Smooth muscle cell (in vitro differentiated cells): ENCODE results near the gene TSG101. TPM values are rescaled to one million over a fixed set of nuclear protein-coding genes. Genes with fewer than 3 reads are reported as not detected.

Experiments
- DNase-seq: peaks from one replicate; lab custom pipeline; 2025; ENCODE audit not compliant: unreplicated experiment; lab: John Stamatoyannopoulos, UW
- H2AFZ ChIP-seq: fragments of 200-600 bp; sonication (generic); 2 replicates; pipeline ENCODE4 v1.6.0; 2016; ENCODE audit warnings: antibody characterized with exemption, low read depth, mild to moderate bottlenecking
- H3F3A ChIP-seq: fragments of 200-600 bp; sonication (generic); 2 replicates; pipeline ENCODE4 v1.6.0; 2017; ENCODE audit warnings: antibody characterized with exemption, low read depth
- H3K27ac ChIP-seq: fragments of 200-600 bp; sonication (generic); 2 replicates; pipeline ENCODE4 v1.5.1; 2016; ENCODE audit warnings: low read depth, mild to moderate bottlenecking
- H3K27me3 ChIP-seq: fragments of 200-600 bp; sonication (generic); 2 replicates; pipeline ENCODE4 v1.6.1; 2016; ENCODE audit warnings: low read depth, mild to moderate bottlenecking
- H3K36me3 ChIP-seq: fragments of 200-600 bp; sonication (generic); 2 replicates; pipeline ENCODE4 v1.5.1; 2016; ENCODE audit warnings: low read depth
- H3K4me1 ChIP-seq: fragments of 200-600 bp; sonication (generic); 2 replicates; pipeline ENCODE4 v1.5.1; 2016; ENCODE audit warnings: low read depth
- H3K4me2 ChIP-seq: fragments of 200-600 bp; sonication (generic); 2 replicates; pipeline ENCODE4 v1.6.0; 2016; ENCODE audit warnings: mild to moderate bottlenecking
- H3K4me3 ChIP-seq: fragments of 200-600 bp; sonication (generic); 2 replicates; pipeline ENCODE4 v1.5.1; 2016; ENCODE audit warnings: mild to moderate bottlenecking
- H3K79me2 ChIP-seq: fragments of 200-600 bp; sonication (generic); 2 replicates; pipeline ENCODE4 v1.6.0; 2016; ENCODE audit warnings: low read depth, mild to moderate bottlenecking
- H3K9ac ChIP-seq: fragments of 200-600 bp; sonication (generic); 2 replicates; pipeline ENCODE4 v1.6.0; 2016; ENCODE audit warnings: low read depth
- H3K9me3 ChIP-seq: fragments of 200-600 bp; sonication (generic); replicated peaks from 2 replicates; pipeline ENCODE4 v1.5.1; 2016; ENCODE audit warnings: low read depth
- H4K20me1 ChIP-seq: fragments of 200-600 bp; sonication (generic); 2 replicates; pipeline ENCODE4 v1.6.0; 2016; ENCODE audit warnings: low read depth
- WGBS: methylation state at CpG from one replicate; pipeline ENCODE4 v1.1.7; 2016; ENCODE audit warnings: low lambda C conversion rate; 5-methylcytosine and 5-hydroxymethylcytosine counted together
- polyA plus RNA-seq: library from polyadenylated mRNA; unstranded; fragments of >200 nt; fragmentation: Nextera tagmentation; extraction: Ambion mirVana; gene quantifications from 2 replicates; pipeline ENCODE4 v1.2.1, GENCODE V29; 2016
- total RNA-seq: library from RNA; depleted of rRNA; stranded (reverse); fragments of >200 nt; gene quantifications from 2 replicates; pipeline ENCODE4 v1.2.3, GENCODE V29; 2014
- TF ChIP-seq, protein P1 (sequence below): fragments of 200-600 bp; sonication (generic); IDR thresholded peaks from 2 replicates; pipeline ENCODE4 v1.5.1; 2017; ENCODE audit warnings: borderline replicate concordance, mild to moderate bottlenecking, antibody characterized with exemption; ENCODE audit not compliant: insufficient read depth, poor library complexity, severe bottlenecking

The TSG101 gene
- total and polyA plus RNA-seq, 2 experiments from 2014 or later = 114 to 137 TPM

DNA sequence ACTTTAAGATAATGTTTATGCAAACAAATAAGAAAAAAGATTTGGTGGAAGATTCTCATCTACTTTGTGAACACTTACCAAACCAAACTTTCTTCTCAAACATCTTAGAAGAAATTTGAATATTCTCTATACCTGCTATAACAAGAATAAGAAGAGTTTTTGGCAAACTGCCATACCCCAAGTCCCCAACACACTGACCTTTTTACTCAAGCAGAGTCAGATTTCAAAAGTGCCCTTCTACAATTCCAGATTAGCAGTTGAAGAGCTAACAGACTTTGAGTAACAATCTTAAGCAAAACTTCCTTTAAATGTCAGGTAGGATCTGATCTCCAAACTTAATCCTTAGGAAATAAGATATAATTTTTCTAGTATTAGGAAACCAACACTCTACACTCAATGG is 33.9 kb downstream of the TSG101 start:
- Histone ChIP-seq H3K27me3 (no peaks in the 10 kb centered on the region), H3K27ac (no peak overlapping the region), H4K20me1 (peaks cover 17% of the 10 kb centered on the region), H3K9ac (no peak overlapping the region), H3K79me2 (peaks cover 2% of the 10 kb centered on the region), H3K4me3 (no peak overlapping the region), H3F3A (peaks cover 6% of the 10 kb centered on the region), H3K36me3 (no peaks in the 10 kb centered on the region), H3K4me1 (no peaks in the 10 kb centered on the region), H3K4me2 (no peak overlapping the region), H3K9me3 (no peaks in the 10 kb centered on the region), H2AFZ (no peak overlapping the region)
- TF ChIP-seq, protein P1, sequence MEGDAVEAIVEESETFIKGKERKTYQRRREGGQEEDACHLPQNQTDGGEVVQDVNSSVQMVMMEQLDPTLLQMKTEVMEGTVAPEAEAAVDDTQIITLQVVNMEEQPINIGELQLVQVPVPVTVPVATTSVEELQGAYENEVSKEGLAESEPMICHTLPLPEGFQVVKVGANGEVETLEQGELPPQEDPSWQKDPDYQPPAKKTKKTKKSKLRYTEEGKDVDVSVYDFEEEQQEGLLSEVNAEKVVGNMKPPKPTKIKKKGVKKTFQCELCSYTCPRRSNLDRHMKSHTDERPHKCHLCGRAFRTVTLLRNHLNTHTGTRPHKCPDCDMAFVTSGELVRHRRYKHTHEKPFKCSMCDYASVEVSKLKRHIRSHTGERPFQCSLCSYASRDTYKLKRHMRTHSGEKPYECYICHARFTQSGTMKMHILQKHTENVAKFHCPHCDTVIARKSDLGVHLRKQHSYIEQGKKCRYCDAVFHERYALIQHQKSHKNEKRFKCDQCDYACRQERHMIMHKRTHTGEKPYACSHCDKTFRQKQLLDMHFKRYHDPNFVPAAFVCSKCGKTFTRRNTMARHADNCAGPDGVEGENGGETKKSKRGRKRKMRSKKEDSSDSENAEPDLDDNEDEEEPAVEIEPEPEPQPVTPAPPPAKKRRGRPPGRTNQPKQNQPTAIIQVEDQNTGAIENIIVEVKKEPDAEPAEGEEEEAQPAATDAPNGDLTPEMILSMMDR = no peak
- no peak for DNase-seq

DNA sequence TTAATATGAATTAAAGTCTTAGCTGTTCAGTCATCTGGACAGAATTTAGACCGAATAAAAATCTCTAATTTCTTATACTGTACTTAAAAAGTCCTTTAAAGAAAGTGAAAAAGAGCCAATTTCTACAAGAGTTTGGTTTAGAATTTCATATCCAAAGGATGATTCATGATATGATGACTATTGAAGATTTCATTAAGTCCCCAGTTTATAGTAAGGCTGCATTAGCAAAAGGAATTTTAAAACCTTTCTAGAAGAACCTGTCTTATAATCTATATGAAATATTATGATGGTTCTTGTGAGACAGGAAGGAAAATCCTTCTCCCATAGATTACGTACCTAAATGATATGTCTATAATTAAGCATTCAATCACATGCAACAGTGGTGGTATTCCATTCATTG is 34.8 kb downstream of the TSG101 start:
- H3K27ac ChIP-seq = peak overlapping the region; percentile 83
- H4K20me1 ChIP-seq = peaks cover 17% of the 10 kb centered on the region
- DNase-seq = no peak
- H3K4me2 ChIP-seq = no peak overlapping the region
- H3K4me1 ChIP-seq = no peaks in the 10 kb centered on the region
- TF ChIP-seq, protein P1 = no peak
- no peaks in the 10 kb centered on the region for H3K9me3 ChIP-seq
- peaks cover 6% of the 10 kb centered on the region for H3F3A ChIP-seq
- no peaks in the 10 kb centered on the region for H3K36me3 ChIP-seq
- H3K4me3 ChIP-seq = no peak overlapping the region
- peaks cover 2% of the 10 kb centered on the region for H3K79me2 ChIP-seq
- H3K9ac ChIP-seq = no peak overlapping the region
- WGBS = 97% methylated on average over 2 of the region's 2 CpGs
- H3K27me3 ChIP-seq = no peaks in the 10 kb centered on the region
- H2AFZ ChIP-seq = no peak overlapping the region

DNA sequence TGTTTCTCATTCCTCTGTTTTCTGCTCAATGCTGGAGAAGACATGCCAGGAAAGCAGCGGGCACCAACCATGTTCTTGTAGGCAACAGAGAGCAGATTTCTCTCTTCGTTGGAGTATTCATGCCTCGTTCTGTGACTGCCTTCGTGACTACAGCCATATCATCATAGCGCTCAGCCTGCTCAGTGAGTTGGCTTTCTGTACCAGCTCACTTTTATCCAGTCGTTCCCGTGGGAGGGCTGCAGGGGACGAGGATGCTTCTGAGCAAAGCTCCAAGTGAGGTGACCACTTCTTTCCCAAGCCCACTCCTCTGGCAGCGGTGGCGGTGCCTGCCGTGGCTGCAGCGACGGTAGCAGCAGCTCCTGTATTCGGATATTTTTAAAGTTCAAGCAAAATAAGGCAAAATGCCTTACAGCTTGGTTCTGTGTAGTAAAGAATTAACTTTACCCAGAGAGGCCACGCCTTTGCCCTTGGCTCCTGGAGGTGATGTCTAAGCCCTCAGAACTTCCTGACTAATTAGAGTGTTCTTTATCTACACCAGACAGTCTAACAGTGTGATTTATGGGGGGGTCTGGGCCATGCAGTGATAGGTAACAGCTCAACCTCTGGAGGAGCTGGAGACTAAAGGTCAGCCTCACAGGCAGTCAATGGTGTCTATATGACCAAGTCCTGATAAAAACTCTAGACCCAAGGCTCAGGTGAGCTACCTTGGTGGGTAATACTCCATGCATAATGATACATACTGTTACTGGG is 35.8 kb downstream of the TSG101 start:
- TF ChIP-seq, protein P1 = no peak
- 85% methylated on average over 15 of the region's 15 CpGs for WGBS

DNA sequence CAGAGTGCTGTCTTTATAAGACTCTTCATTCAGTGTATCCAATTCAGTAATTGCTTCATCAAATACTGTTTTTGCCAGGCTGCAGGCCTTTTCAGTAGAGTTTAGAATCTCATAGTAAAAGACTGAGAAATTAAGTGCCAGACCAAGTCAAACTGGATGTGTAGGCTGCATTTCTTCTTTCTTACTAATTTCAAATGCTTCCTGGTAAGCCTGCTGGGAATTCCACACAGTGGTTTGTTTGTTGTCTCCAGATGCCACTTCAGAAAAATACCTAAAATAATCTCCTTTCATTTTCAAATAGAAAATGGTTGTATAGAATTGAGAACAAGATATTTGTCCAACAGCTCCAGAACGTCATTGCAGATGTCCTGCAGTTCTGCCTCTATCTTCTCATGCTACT is 36.4 kb downstream of the TSG101 start:
- TF ChIP-seq, protein P1 = no peak
- Histone ChIP-seq H2AFZ (no peak overlapping the region), H3K4me2 (peak overlapping the region; percentile 39), H3K36me3 (no peaks in the 10 kb centered on the region), H3K27ac (peak overlapping the region; percentile 83), H3K9ac (peak overlapping the region; percentile 15), H3K27me3 (no peaks in the 10 kb centered on the region), H4K20me1 (peaks cover 12% of the 10 kb centered on the region), H3K79me2 (peaks cover 2% of the 10 kb centered on the region), H3K4me3 (no peak overlapping the region), H3F3A (peaks cover 6% of the 10 kb centered on the region), H3K9me3 (no peaks in the 10 kb centered on the region), H3K4me1 (no peaks in the 10 kb centered on the region)
- no peak for DNase-seq
- WGBS = 71% methylated on average over 1 of the region's 1 CpG

More for the DNA sequence above, 35.8 kb downstream of the TSG101 start:
- H3K27ac ChIP-seq = peak overlapping the region; percentile 83
- H3K4me2 ChIP-seq = peak overlapping the region; percentile 39
- H2AFZ ChIP-seq = no peak overlapping the region
- no peaks in the 10 kb centered on the region for H3K36me3 ChIP-seq
- no peaks in the 10 kb centered on the region for H3K9me3 ChIP-seq
- peaks cover 6% of the 10 kb centered on the region for H3F3A ChIP-seq
- no peak overlapping the region for H3K4me3 ChIP-seq
- no peaks in the 10 kb centered on the region for H3K4me1 ChIP-seq
- peaks cover 12% of the 10 kb centered on the region for H4K20me1 ChIP-seq
- H3K79me2 ChIP-seq = peaks cover 2% of the 10 kb centered on the region
- DNase-seq = no peak
- peak overlapping the region; percentile 15 for H3K9ac ChIP-seq
- no peaks in the 10 kb centered on the region for H3K27me3 ChIP-seq
